ENCODE results near the gene MIOX.

GRCh38 chr22:50483977-50484853, 2.4 kb upstream of the MIOX start:
- no peak for TF ChIP-seq CTCF (conservative IDR thresholded peaks at IDR 0.05; ENCODE audit: low read depth in 2 of 2)
- TF ChIP-seq CREB1 (CRISPR knock-in tag; IDR thresholded peaks at IDR 0.05; ENCODE audit: low read depth) = no peak
- TF ChIP-seq POLR2AphosphoS5 (IDR thresholded peaks at IDR 0.05; ENCODE audit: low read depth) = no peak; the same call in 1 of the 2 replicates
- TF ChIP-seq EZH2phosphoT487 (IDR thresholded peaks at IDR 0.05; ENCODE audit: unreplicated experiment) = no peak
